ENCODE data around the gene SLC25A43. TPM values are rescaled to one million over a fixed set of nuclear protein-coding genes. Genes with fewer than 3 reads are reported as not detected.
A peak's percentile ranks its signal among the peaks of the same experiment; 100 is the strongest.

Gene SLC25A43
- total RNA-seq, 1 donor from 2014 or later: 6.1 TPM

DNA sequence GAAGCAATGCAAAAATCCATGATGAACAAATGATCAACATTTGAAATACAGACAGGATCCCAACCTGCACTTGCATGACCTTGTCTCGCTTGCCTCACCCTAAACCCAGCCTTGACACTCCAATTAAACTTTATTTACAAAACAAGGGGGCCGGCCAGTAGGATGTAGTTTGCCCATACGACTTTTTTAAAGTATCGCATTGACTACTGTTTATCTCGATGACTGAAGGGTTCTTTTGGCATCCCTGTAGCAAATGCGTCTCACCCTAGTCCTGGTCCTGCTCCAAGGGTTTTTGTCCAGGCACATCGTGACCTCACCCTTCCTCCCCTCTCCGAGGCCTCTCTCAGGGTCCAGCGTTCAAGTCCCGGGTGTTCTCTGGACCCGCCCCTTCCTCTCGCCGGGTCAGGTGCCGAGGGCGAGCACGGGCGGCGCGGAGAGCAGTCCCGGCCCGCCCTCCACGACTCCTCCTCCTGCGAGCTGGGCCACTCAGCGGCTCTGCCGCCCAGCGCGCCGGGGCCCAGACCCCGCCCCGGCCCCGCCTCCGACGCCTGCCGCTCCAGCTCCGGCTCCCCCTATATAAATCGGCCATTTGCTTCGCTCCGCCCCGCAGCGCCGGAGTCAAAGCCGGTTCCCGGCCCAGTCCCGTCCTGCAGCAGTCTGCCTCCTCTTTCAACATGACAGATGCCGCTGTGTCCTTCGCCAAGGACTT is 68.9 kb downstream of the SLC25A43 start, which contains the start of gene SLC25A5:
SLC25A5 (plus strand) TSS at position 603 of the 709 bp plus-strand sequence; CDS start at position 675, 72 bp downstream.
- Mint-ChIP-seq H3K4me3 (peak within 1 kb of the TSS; percentile 94), H3K4me1 (peaks cover 5% of the 10 kb centered on the region), H3K9me3 (no peaks in the 10 kb centered on the region), H3K27me3 (ENCODE audit: low read depth) (no peaks in the 10 kb centered on the region), H3K36me3 (ENCODE audit: low read depth) (peaks cover 11% of the 10 kb centered on the region), H3K27ac (ENCODE audit: unreplicated experiment) (peak within 1 kb of the TSS; percentile 35)
- TF ChIP-seq, protein P1, sequence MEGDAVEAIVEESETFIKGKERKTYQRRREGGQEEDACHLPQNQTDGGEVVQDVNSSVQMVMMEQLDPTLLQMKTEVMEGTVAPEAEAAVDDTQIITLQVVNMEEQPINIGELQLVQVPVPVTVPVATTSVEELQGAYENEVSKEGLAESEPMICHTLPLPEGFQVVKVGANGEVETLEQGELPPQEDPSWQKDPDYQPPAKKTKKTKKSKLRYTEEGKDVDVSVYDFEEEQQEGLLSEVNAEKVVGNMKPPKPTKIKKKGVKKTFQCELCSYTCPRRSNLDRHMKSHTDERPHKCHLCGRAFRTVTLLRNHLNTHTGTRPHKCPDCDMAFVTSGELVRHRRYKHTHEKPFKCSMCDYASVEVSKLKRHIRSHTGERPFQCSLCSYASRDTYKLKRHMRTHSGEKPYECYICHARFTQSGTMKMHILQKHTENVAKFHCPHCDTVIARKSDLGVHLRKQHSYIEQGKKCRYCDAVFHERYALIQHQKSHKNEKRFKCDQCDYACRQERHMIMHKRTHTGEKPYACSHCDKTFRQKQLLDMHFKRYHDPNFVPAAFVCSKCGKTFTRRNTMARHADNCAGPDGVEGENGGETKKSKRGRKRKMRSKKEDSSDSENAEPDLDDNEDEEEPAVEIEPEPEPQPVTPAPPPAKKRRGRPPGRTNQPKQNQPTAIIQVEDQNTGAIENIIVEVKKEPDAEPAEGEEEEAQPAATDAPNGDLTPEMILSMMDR (conservative IDR thresholded peaks at IDR 0.05): no peak
- DNase-seq (ENCODE audit: low read depth, low spot score): peak; percentile 63

DNA sequence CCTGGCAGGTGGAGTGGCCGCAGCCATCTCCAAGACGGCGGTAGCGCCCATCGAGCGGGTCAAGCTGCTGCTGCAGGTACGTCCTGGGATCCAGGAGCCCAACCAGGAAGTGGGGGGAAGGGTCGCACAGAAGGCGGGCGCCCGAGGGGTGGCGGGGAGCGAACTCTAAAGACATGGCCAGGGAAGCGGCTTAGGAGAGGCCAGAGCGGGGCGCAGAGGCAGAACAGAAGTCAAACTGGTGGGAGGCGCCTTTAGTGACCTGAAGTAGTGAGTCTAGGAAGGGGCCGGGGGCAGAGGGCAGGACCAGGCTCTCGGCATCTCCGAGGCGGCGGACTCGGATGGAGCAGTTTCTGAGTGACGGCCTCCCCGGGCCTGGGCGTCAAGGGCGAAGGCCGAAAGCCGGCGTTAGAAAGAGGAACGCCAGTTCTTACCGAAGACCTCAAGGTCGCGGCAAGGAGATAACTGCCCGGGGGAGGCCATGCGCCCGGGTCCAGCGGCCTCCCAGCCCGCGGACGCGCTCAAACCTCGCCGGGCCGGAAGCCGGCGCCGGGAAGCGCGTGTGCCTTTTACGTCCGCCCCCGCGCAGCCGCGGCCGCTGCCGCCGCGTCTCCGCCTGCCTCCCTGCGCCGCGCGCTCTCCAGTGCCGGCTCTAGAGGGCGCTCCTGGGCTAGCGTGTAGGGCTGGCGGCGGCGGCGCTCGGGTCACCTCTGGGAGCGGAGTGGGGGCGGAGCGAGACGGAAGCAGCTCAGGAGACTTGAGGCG is 69.6 kb downstream of the SLC25A43 start:
- no peaks in the 10 kb centered on the region for H3K27me3 Mint-ChIP-seq (ENCODE audit: low read depth)
- no peaks in the 10 kb centered on the region for H3K9me3 Mint-ChIP-seq
- no peak overlapping the region for H3K27ac Mint-ChIP-seq (ENCODE audit: unreplicated experiment)
- peak; percentile 88 for DNase-seq (ENCODE audit: low read depth, low spot score)
- H3K4me1 Mint-ChIP-seq: peaks cover 5% of the 10 kb centered on the region
- TF ChIP-seq, protein P1 (conservative IDR thresholded peaks at IDR 0.05): peak; percentile 69
- peaks cover 11% of the 10 kb centered on the region for H3K36me3 Mint-ChIP-seq (ENCODE audit: low read depth)
- peak overlapping the region; percentile 94 for H3K4me3 Mint-ChIP-seq

DNA sequence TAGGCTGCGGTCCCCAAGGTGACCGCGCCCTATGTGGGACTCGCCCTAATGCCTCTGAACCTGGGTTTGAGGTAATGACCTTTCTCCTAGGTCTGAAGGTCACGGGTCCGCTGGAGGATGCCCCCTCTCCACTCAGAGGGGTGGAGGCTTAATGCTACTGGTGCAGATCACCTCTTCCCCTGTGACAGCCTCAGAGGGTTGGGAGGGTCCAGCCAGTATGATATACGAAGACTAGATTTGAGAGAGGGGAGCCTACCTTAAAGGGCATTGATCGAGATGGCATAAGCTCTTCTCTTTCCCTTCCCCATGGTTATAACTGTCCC is 70.1 kb downstream of the SLC25A43 start:
- Mint-ChIP-seq H3K36me3 (ENCODE audit: low read depth) (peaks cover 11% of the 10 kb centered on the region), H3K4me3 (peak overlapping the region; percentile 85), H3K27ac (ENCODE audit: unreplicated experiment) (peak overlapping the region; percentile 35), H3K4me1 (peaks cover 5% of the 10 kb centered on the region), H3K9me3 (no peaks in the 10 kb centered on the region), H3K27me3 (ENCODE audit: low read depth) (no peaks in the 10 kb centered on the region)
- TF ChIP-seq, protein P1 (conservative IDR thresholded peaks at IDR 0.05): no peak
- DNase-seq (ENCODE audit: low read depth, low spot score): no peak

DNA sequence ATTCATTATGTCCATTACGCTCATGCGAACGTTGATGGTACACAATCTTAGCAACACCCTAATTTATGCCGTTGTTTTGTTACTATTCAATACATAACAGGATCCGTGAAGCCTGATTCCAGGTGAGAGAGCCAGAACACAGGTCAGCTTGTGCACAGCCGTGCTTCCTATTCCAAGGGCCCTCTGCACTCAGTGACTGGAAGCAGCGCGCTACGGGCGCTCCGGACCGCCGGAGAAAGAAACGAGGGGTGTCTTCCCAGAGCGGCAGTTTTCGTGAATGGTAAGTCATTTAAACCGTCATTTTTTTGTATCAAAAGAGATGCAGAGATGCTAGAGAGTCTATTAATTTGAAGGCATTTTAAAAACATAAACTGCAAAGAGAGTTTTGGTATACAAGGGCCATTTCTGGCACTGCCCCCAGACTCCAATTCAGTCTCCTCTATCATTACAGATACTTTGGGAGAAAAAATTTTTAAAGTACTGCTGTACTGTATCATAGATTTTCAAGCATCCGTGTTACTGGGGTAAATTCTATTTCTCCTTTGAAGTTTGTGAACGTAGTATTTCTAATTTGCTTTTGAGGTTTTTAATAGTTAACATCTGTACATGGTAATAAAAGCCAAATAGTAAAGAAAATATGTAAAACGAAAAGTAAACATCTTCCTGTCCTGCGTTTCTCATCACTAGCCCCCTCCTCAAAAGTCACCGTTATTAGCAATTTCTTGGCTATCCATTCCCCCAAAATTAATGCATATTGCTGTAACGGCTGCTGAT is 75.7 kb downstream of the SLC25A43 start:
- peaks cover 9% of the 10 kb centered on the region for H3K4me1 Mint-ChIP-seq

More for the DNA sequence above, 75.7 kb downstream of the SLC25A43 start:
- TF ChIP-seq, protein P1 (conservative IDR thresholded peaks at IDR 0.05): no peak
- H3K36me3 Mint-ChIP-seq (ENCODE audit: low read depth): peaks cover 11% of the 10 kb centered on the region
- no peak overlapping the region for H3K4me3 Mint-ChIP-seq
- no peak for DNase-seq (ENCODE audit: low read depth, low spot score)
- no peak overlapping the region for H3K27ac Mint-ChIP-seq (ENCODE audit: unreplicated experiment)
- peaks cover 3% of the 10 kb centered on the region for H3K27me3 Mint-ChIP-seq (ENCODE audit: low read depth)
- H3K9me3 Mint-ChIP-seq: peaks cover under 1% of the 10 kb centered on the region
